OCI-LY3 (cell line): ENCODE measurements around the gene SCART1.

Source experiments
- CTCF ChIP-seq: fragments of 200-600, 300-600 bp; sonication (generic); IDR thresholded peaks from 2 replicates; pipeline ENCODE4 v1.5.1; 2014; ENCODE audit warnings: antibody characterized with exemption, low read length, low read depth
- EZH2phosphoT487 ChIP-seq: fragments of 200-600 bp; shearing (Covaris generic); IDR thresholded peaks from 2 replicates; pipeline ENCODE4 v1.6.1; 2018; ENCODE audit warnings: antibody characterized with exemption, mixed run types, low read depth

GRCh38 chr10:133419211-133419950, 34.4 kb upstream of the SCART1 start:
- TF ChIP-seq CTCF, result no peak
- TF ChIP-seq EZH2phosphoT487, result no peak
